Kidney glomerular epithelial cell (primary cell): ENCODE results near the gene SPTLC2.
A peak's percentile ranks its signal among the peaks of the same experiment; 100 is the strongest.
"Not testable (repeated sequence)": the region's sequence is repeated elsewhere in the genome, so short reads cannot be mapped to it uniquely, and the experiment has no call there.

Experiments used
- DNase-seq: peaks from one replicate; lab custom pipeline; 2025; lab: John Stamatoyannopoulos, UW

The SPTLC2 gene, protein sequence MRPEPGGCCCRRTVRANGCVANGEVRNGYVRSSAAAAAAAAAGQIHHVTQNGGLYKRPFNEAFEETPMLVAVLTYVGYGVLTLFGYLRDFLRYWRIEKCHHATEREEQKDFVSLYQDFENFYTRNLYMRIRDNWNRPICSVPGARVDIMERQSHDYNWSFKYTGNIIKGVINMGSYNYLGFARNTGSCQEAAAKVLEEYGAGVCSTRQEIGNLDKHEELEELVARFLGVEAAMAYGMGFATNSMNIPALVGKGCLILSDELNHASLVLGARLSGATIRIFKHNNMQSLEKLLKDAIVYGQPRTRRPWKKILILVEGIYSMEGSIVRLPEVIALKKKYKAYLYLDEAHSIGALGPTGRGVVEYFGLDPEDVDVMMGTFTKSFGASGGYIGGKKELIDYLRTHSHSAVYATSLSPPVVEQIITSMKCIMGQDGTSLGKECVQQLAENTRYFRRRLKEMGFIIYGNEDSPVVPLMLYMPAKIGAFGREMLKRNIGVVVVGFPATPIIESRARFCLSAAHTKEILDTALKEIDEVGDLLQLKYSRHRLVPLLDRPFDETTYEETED

DNA sequence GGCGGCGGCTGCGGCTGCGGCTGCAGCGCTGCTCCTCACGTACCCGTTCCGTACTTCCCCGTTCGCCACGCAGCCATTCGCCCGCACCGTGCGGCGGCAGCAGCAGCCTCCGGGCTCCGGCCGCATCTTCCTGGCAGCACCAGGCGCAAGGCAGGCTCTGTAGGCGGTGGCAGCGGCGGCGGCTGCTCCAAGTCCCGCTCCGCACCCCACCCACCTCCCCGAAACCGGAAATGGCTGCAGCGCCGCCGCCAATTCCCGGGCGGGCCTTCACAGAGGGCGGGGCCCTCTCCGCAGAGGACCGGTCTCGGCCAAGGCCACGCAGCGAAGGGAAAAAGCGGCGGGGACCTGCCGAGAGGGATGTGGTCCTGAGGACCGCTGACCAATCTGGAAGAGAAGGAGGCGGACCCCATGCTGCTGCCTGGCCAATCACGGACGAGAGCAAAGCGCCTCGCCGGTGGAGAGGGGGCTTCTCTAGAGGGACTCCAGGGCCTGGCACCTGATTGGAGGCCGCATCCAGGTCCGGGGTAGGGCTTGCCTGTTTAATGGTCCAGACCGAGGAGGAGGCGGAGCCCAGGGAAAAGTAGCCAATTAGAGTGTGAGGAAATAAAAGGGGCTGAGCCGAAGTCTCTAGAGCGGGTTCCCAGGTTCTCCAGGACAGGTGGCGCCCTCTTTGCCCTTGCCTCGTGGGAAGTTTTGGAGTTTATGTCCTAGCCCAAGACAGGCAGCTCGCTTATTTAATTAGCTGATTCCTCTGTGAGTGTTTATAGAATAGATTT, at the start of gene SPTLC2:
SPTLC2 (minus strand) TSS at position 184 of the 776 bp plus-strand sequence; CDS start at position 126, 58 bp downstream.
- DNase-seq, result peak; percentile 99

DNA sequence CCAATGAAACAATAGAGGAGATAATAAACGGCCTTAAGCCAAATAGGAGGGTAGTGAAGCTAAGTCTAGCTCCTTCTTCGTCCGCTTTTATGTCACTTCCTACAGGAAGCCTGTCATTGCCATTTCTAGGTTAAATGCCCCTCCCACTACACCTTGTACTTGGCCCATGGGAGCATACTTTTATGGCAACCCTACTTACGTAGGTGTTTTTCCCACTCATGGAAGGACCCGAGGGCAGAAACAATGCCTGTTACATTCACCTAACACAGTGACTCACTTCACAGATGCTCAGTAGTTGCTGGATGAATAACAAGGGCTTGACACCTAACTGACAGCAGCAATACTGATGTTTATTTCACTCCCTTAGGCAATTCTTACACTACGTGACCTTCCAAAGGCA, 46.9 kb upstream of the SPTLC2 start:
- DNase-seq, result peak; percentile 47

DNA sequence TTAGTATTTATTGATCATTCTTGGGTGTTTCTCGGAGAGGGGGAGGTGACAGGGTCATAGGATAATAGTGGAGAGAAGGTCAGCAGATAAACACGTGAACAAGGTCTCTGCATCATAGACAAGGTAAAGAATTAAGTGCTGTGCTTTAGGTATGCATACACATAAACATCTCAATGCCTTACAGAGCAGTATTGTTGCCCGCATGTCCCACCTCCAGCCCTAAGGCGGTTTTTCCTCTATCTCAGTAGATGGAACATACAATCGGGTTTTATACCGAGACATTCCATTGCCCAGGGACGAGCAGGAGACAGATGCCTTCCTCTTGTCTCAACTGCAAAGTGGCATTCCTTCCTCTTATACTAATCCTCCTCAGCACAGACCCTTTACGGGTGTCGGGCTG, 45.1 kb upstream of the SPTLC2 start:
- DNase-seq, result not testable (repeated sequence)

DNA sequence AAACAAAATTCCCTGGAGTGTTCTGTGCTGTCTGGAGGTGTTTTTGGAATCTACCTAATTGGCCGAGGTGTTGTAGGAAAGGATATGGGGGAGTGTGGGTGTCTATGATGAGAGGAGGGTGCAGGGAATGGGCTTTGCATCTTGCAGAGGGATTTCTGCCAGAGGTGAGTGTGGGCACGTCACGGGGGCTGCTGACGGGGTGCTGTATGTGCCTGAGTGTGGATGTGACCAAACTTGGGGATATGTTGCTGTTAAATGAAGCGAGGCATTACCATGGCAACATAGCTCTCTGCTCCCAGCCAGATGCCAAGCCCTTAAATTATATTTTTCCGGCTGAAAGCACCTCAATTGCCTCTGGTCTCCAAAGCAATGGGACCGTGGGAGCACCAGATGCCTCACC, 44.3 kb upstream of the SPTLC2 start:
- DNase-seq, result peak; percentile 31

DNA sequence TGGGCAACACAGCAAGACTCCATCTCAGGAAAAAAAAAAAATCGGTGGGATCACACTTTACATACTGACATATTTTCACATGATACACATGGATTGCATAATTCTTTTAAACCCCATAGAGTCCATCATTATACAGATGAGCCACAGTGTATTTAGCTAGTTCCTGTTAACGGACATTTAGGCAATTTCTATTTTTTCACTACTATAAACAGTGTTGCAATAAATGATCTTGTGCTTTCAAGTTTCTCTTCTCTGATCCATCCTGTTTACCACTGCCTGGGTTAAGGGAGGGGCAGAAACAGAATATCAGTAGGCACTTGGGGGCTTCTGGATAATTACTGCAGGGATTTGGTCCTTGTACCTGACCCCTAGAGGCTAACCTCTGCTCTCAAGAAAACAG, 43.4 kb upstream of the SPTLC2 start:
- DNase-seq, result no peak

DNA sequence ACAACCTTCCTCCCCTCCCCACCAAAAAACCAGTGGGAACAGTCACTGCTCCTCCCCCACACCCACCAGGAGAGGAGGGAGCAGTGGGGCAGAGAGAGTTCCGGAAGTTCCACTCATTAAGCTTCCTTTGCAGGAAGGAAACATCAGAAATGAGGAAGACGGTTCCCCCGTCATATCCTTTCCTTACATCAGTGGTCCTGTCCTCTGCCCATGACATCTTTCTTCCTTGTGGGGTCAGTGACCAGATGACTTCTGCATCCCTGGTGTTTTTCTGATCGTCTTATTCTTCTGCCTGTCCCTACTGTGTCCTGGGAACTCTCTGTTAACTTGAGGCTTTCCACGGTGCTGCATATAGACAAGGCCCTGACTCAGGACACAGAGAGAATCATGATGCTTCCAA, 40.8 kb upstream of the SPTLC2 start:
- DNase-seq, result no peak

DNA sequence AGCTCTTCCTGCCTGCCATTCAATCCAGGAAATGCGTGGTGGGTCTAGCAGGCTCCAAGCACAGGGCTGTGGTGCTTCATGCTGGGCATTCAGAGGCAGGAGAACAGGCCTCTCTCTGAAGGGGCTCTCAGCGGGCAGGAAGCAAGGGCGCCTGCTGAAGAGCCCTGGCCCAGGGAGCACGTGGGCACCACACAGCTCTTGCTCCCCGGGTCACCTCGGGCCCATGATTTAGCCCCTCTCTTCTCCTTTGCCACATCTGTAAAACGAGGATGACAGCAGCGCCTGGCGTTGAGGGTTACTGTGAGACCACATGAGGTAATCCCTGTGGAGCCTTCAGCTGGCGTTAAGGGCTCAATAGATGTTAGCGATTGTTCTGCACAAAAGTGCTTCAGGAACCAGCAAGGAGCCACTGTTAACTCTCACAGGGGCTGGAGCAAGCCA, 37.6 kb upstream of the SPTLC2 start:
- no peak for DNase-seq

DNA sequence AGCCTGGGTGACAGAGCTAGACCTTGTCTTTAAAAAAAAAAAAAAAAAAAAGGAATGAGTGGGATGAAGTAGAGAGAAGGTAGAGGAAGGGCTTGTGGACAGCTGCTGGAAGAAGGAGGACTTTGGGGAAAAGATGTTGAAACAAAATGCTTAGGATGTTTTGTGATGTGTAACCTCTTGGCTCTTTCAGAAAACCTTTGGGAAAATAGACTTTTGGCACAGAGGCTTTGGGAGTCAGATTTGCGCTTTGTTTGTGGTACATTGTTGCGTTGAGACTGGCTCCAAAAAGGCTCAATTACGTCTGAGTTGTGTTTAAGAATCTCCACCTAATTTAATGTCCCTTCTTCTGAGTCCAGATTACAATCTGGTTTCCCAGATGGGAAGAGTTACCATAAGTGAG, 32.9 kb upstream of the SPTLC2 start:
- no peak for DNase-seq

DNA sequence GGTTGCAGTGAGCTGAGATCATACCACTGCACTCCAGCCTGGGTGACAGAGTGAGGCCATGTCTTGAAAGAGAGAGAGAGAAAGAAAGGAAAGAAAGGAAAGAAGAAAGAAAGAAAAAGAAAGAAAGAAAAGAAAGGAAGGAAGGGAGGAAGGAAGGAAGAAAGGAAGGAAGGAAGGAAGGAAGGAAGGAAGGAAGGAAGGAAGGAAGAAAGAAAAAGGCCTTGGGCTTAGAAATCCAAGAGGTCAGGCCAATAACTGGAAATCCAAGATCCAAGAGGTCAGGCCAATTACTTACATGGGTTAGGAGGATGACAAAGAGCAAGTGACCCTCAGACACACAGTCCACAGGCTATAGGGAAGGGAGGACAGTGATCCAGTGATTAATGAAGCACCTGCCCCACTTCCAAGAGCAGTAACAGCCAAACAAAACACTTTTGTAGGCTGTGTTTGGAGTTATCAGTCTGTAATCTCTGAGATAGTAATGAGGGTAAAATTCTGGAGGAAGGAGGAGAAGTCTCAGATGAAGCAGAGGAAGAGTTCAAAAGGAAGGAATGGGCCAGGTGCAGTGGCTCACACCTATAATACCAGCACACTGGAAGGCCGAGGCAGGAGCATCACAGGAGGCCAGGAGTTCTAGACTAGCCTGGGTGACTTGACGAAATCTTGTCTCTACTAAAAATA, 32.2 kb upstream of the SPTLC2 start:
- DNase-seq, result no peak

DNA sequence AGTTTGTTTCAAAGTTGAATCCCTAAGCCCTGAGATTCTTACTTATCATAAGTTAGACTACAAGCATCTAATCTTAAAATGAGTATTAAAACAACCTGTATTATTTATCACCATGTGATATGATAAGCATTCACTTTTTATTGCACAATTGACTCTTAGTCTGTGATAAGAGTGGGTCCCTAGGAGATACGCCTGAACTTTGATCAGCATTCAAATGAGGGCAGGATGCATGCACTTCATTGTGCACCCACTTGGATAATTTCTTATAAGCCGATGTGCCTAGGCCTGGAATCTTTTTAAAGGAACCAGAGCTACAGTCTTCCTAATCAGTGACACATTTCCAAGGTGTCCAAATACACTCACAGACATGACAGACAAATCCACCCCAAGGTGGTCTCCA, 31.4 kb upstream of the SPTLC2 start:
- no peak for DNase-seq

DNA sequence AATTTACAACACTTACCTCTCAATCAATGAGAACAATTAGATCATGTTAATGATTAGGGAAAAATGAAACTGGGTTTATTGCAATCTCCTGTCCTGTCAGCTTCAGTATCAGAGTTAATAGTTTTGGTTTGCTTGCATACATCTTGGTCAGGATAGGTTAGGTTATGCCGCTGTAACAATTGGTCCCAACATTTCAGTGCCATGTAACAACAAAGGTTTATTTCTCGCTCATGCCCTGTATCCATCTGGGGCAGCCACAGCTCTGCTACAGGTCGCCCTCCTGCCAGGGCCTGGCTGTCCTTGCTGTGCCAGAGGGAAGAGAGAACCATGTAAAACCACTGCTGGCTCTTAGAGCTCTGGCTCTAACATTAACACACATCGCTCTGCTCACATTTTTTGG, 30.5 kb upstream of the SPTLC2 start:
- no peak for DNase-seq

DNA sequence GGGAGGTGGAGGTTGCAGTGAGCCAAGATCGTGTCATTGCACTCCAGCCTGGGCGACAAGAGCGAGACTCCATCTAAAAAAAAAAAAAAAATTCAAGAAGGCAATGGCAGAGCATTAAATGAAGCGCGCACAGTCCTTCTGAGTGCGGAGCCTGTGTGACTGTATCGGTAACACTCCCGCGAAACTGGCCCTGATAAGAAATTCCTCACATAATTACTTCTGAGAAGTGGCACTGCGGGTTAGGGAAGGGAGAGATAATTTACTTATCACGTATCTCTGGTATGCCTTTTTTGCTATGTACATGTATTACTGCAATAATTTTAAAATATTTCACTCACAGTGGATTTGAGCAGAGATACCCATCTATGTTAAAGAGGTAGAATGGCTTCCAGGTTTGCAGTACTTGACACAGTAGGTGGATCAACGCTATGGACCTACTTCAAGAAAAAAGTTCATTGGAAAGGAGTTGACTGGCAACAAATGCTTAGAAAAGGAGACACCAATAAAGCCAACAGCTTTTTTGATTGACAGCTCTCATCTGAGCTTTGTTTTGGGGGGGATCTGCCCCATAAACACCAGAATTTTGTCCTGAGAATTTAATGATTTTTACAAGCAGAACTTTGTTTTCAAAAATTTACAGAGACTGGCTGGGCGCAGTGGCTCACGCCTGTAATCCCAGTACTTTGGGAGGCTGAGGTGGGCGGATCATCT, 29.2 kb upstream of the SPTLC2 start:
- no peak for DNase-seq

DNA sequence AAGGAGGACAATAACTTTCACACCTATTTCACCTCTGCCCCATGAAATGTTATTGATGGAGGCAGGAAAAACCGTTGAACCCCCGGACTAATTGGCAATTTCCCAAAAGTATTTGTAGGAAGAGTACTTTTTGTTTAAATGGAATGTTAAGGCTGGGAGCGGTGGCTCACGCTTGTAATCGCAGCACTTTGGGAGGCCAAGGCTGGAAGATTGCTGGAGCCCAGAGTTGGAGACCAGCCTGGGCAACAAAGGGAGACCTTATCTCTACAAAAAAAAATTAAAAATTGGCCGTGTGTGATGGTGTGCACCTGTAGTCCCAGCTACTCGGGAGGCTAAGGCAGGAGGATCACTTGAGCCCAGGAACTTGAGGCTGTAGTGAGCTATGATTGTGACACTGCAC, 26.0 kb upstream of the SPTLC2 start:
- DNase-seq, result no peak

DNA sequence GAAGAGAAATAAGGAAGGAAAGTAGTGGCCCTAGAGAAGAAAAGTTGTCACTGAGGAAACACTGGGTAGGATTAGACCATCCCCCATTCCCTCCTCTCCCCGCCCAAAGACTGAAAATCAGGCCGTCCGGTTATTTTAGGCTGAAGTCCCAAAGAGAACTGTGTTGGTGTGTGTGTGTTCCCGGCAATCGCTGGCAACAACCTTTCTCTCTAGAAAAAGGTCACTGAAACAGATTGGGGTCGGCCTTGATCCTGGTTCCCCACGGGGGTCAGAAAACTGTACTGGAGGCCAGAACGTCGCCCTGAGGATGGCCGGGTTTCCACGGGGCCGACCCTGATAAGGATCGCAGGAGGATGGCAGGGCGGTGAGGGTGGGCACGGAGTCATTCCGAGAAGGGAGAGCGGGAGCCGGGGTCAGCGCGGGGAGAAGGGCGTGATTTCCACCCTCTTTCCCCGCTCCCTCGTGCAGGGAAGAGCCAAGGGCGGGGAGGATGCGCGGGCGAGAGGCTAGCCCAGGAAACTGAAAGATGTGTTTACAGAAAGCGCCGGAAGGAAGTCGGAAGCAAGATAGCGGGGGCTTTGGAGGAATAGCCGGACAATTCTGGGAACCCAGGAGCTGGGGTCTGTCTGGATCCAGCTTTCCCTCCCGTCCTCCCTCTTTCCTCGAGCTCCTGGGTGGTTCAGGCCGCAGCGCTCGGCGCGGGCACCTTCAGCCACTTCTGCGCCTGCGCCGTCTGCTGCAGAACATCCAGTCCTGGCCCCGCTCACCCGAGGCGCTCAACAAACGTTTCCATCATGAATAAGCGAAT, 25.3 kb upstream of the SPTLC2 start:
- DNase-seq, result no peak

DNA sequence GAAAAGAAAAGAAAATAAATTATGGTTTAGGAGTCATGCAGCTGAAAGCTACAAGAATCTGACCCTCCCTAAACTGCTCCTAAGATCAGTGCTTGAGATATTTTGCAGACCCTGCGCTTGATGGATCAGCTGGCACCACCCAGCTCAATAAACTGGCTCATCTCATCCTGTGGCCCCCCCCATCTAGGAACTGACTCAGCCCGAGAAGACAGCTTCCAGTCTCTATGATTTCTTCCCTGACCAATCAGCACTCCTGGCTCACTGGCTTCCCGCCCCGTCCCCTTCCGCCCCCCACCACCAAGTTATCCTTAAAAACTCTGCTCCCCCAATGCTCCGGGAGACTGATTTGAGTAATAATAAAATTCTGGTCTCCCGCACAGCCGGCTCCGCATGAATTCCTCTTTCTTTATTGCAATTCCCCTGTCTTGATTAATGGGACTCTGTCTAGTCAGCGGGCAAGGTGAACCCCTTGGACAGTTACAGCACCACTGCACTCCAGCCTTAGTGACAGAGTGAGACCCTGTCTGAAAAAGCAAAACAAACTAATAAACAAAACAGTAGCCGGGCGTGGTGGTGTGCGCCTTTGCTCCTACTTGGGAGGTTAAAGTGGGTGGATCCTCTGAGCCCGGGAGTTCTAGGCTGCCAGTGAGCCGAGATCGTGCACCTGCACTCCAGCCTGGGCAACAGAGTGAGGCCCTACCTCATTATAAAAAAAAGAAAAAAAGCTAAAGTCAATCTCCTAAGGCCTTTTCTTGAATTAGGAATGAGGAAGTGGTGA, 24.5 kb upstream of the SPTLC2 start:
- DNase-seq, result peak; percentile 63

DNA sequence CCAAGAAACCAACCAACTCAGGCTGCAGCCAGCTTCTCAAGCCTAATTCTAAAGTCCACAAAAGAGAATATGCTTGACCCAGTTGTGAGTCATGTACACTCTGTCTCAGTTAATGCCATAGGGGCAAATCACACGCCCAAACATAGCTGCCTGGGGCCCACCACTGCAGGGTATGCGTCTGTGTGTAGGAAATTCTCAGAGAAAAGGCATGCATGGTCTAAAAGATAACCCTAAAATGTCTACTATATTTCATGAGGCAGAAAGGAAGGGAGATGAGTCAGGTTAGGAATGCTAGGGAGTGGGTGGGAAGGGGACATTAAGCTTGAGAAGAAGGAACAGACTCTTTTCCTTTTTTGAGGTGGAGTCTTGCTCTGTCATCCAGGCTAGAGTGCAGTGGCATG, 22.3 kb upstream of the SPTLC2 start:
- DNase-seq, result peak; percentile 79

DNA sequence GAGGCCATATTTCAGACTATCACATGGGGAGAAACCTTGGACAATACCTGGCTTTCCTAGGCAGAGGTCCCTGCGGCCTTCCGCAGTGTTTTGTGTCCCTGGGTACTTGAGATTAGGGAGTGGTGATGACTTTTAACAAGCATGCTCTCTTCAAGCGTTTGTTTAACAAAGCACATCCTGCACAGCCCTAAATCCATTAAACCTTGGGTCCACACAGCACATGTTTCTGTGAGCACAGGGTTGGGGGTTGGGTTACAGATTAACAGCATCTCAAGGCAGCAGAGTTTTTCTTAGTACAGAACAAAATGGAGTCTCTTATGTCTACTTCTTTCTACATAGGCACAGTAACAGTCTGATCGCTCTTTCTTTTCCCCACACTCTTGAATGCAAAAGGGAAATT, 19.4 kb upstream of the SPTLC2 start:
- not testable (repeated sequence) for DNase-seq

DNA sequence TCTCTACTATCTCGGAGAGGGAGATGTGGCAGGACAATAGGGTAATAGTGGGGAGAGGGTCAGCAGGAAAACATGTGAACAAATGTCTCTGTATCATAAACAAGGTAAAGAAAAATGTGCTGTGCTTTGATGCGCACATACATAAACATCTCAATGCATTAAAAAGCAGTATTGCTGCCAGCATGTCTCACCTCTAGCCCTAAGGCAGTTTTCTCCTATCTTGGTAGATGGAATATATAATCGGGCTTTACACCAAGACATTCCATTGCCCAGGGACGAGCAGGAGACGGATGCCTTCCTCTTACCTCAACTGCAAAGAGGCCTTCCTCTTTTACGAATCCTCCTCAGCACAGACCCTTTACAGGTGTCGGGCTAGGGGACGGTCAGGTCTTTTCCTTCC, 19.0 kb upstream of the SPTLC2 start:
- not testable (repeated sequence) for DNase-seq

DNA sequence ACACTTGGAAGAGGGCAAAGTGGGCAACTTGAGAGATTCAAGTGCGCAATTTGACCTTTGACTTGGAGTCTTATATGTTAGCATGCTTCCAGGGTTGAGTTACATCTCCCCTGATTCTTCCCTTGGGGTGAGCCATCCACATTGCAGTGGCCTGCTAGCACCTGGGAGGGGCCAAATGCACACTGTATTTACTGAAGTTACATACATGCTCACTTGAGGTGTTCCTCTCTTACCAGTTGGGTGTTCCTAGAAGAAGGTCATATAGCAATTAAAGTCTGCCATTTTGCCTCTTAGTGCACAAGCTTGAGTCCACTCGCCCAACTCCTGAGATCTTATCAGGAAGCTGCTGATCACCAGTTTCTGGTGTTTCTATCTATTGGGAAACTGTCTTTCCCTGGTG, 13.7 kb upstream of the SPTLC2 start:
- DNase-seq, result no peak

DNA sequence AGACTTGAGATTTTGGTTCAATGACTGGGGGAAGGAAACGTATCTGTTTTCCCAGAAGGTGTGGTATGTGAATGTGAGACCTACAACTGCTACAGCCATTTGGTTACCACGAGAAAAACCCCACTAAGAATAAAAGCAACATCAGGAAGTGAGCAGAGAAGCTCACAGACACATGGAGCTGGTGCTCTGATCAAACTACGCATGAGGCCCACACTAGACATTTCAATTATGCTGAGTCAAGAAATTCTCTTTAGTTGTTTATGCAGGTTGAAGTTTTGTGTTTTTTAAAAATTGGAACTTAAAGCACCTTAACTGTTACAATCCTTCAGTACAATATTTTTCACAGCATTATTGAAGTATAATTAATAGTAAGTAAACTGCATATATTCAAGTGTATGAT, 8.9 kb upstream of the SPTLC2 start:
- DNase-seq, result no peak
